Measurements from ENCODE around the gene NOP9.

DNA sequence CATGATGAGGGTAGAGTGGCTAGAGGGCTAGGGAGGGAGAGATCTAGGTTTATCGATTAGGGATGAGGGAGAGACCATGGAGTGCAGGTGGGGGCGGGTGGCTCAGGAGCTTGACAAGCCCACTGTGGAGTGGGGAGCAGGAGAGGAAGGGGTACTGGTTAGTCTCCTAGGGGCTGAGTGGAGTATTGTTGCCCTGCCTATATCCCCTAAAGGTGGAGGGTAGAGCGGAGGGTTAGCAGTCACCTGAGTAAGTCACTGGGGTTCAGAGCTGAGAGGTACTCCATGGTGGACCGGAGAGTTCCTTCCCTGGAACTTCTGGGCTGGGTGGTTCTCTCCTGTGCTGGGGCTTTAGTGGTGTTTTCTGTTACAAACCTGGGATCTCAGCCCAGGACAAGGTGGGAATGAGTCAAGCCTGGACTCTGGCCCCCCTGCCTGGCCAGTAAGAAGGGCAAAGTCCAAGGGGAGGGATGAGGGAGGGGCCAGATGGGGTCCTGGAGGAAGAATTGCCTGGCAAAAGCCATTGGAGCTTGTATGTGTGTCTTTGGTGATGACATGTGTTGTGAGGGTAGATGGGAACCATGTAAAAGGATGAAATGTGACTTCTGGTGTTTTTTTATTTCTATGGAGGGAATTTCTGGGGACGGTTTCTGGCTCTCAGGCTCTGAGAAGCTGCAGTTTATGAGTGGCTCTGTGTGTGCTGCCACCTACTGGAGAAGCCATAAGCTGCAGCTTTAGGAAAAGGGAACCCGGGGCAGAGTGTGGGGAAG is 8.1 kb downstream of the NOP9 start, which contains the start of gene CIDEB:
- TF ChIP-seq TAF1 (IDR thresholded peaks at IDR 0.05; ENCODE audit: low read depth, low read length) (no peak), POLR2A (IDR thresholded peaks at IDR 0.05; ENCODE audit: low read depth, low read length) (no peak), POLR2AphosphoS5 (IDR thresholded peaks at IDR 0.05; ENCODE audit: low read depth, low read length) (no peak), POU2F2 (IDR thresholded peaks at IDR 0.05; ENCODE audit: low read depth, low read length) (no peak)

All from GM12891 (cell line).